IMR-90 (cell line): Measurements from ENCODE around the gene MYOZ3. TPM values are rescaled to one million over a fixed set of nuclear protein-coding genes. Genes with fewer than 3 reads are reported as not detected.

Experiments
- ATAC-seq: fragments of 200-7000 bp; cut with Tn5 transposase; 2 replicates; pipeline ENCODE4 v1.9.1; 2020; ENCODE audit warnings: low read depth, mild to moderate bottlenecking, moderate library complexity
- BruUV-seq: library from RNA; stranded (reverse); fragments of 400-500 nt; replicated peaks from 2 replicates; lab custom pipeline; 2021; lab: Mats Ljungman, UMichigan
- CTCF ChIA-PET: fragments of 300-600 bp; formaldehyde crosslinking; extraction: SDS; loops from one replicate; lab custom pipeline; 2021; ENCODE audit warnings: antibody characterized with exemption; lab: Yijun Ruan, JAX
- POLR2A ChIA-PET: fragments of 300-600 bp; sonication (Branson Sonifier 250); formaldehyde crosslinking; loops from one replicate; lab custom pipeline; 2022; ENCODE audit warnings: antibody characterized with exemption; ENCODE audit not compliant: unreplicated experiment; lab: Charles Lee
- DNase-seq: peaks from one replicate; pipeline ENCODE4 v3.0.0; 2013
- H2AFZ ChIP-seq: replicated peaks from 2 replicates; pipeline ENCODE3; 2013; ENCODE audit warnings: low read length, mild to moderate bottlenecking; ENCODE audit not compliant: poor library complexity
- H2AK5ac ChIP-seq: 2 replicates; pipeline ENCODE4 v1.6.1; 2013; ENCODE audit warnings: low read depth, low read length, inconsistent platforms
- H2AK9ac ChIP-seq: replicated peaks from 2 replicates; pipeline ENCODE3; 2013; ENCODE audit warnings: mild to moderate bottlenecking, low read depth, low read length, moderate library complexity; ENCODE audit not compliant: poor library complexity
- H2BK120ac ChIP-seq: 2 replicates; pipeline ENCODE4 v1.6.1; 2013; ENCODE audit warnings: low read depth, low read length, inconsistent platforms
- H2BK15ac ChIP-seq: 3 replicates; pipeline ENCODE4 v1.6.1; 2013; ENCODE audit warnings: low read depth, low read length, inconsistent platforms
- H2BK20ac ChIP-seq: 2 replicates; pipeline ENCODE4 v1.6.1; 2013; ENCODE audit warnings: low read depth, mild to moderate bottlenecking, inconsistent platforms, low read length, moderate library complexity
- H2BK5ac ChIP-seq: 2 replicates; pipeline ENCODE4 v1.6.1; 2013; ENCODE audit warnings: mild to moderate bottlenecking, low read depth, low read length, inconsistent platforms; ENCODE audit not compliant: poor library complexity, severe bottlenecking
- H3K14ac ChIP-seq: replicated peaks from 2 replicates; pipeline ENCODE4 v1.6.1; 2013; ENCODE audit warnings: low read depth, low read length, inconsistent platforms
- H3K18ac ChIP-seq: 2 replicates; pipeline ENCODE4 v1.6.1; 2013; ENCODE audit warnings: low read depth, low read length, control low read depth
- H3K23ac ChIP-seq: 2 replicates; pipeline ENCODE4 v1.6.1; 2013; ENCODE audit warnings: low read depth, low read length, inconsistent platforms
- H3K27ac ChIP-seq: 2 replicates; pipeline ENCODE4 v1.5.1; 2013; ENCODE audit warnings: mild to moderate bottlenecking, control low read depth, low read length; ENCODE audit not compliant: insufficient read depth
- H3K27me3 ChIP-seq: 2 replicates; pipeline ENCODE4 v1.6.1; 2013; ENCODE audit warnings: low read length; ENCODE audit not compliant: control insufficient read depth, insufficient read depth
- H3K36me3 ChIP-seq: 2 replicates; pipeline ENCODE4 v1.6.1; 2013; ENCODE audit warnings: low read length, mixed read lengths; ENCODE audit not compliant: control insufficient read depth, insufficient read depth
- H3K4ac ChIP-seq: 2 replicates; pipeline ENCODE4 v1.6.1; 2013; ENCODE audit warnings: low read depth, low read length, inconsistent platforms
- H3K4me1 ChIP-seq: 2 replicates; pipeline ENCODE4 v1.6.1; 2013; ENCODE audit warnings: low read length, mixed read lengths; ENCODE audit not compliant: control insufficient read depth, insufficient read depth
- H3K4me2 ChIP-seq: 2 replicates; pipeline ENCODE4 v1.6.1; 2013; ENCODE audit warnings: low read depth, mild to moderate bottlenecking, control low read depth, low read length, moderate library complexity
- H3K4me3 ChIP-seq: 2 replicates; pipeline ENCODE4 v1.5.1; 2013; ENCODE audit warnings: low read depth, mild to moderate bottlenecking, control low read depth, low read length, moderate library complexity; ENCODE audit not compliant: insufficient read depth
- H3K56ac ChIP-seq: 2 replicates; pipeline ENCODE4 v1.6.1; 2013; ENCODE audit warnings: low read length, inconsistent platforms; ENCODE audit not compliant: insufficient read depth; ENCODE audit errors: extremely low read depth
- H3K79me1 ChIP-seq, 2 experiments: 2 replicates each; pipeline ENCODE4 v1.6.1; 2013; ENCODE audit warnings: low read length in 2 of 2, inconsistent platforms in 1 of 2, low read depth in 1 of 2
- H3K9ac ChIP-seq: 2 replicates; pipeline ENCODE4 v1.6.1; 2013; ENCODE audit warnings: low read depth, low read length, control low read depth
- H3K9me1 ChIP-seq: 2 replicates; pipeline ENCODE4 v1.6.1; 2013; ENCODE audit warnings: low read length, inconsistent platforms; ENCODE audit not compliant: insufficient read depth
- H3K9me3 ChIP-seq: 2 replicates; pipeline ENCODE4 v1.6.1; 2013; ENCODE audit warnings: low read length; ENCODE audit not compliant: control insufficient read depth, insufficient read depth
- H4K20me1 ChIP-seq: 2 replicates; pipeline ENCODE4 v1.6.1; 2013; ENCODE audit warnings: low read length, inconsistent platforms; ENCODE audit not compliant: insufficient read depth
- H4K5ac ChIP-seq: 2 replicates; pipeline ENCODE4 v1.6.1; 2013; ENCODE audit warnings: mild to moderate bottlenecking, low read depth, low read length, control low read depth
- H4K8ac ChIP-seq, 2 experiments: 2 replicates each; pipeline ENCODE4 v1.6.1; 2013; ENCODE audit warnings: low read depth in 2 of 2, low read length in 2 of 2, control low read depth in 1 of 2, inconsistent platforms in 1 of 2
- H4K91ac ChIP-seq: 2 replicates; pipeline ENCODE4 v1.6.1; 2013; ENCODE audit warnings: low read depth, low read length, inconsistent platforms; ENCODE audit not compliant: insufficient read depth
- BHLHE40 ChIP-seq: fragments of 150-350 bp; IDR thresholded peaks from 2 replicates; pipeline ENCODE4 v1.6.1; 2016; ENCODE audit warnings: mild to moderate bottlenecking, low read depth, low read length
- CEBPB ChIP-seq: IDR thresholded peaks from 2 replicates; pipeline ENCODE4 v1.6.1; 2012; ENCODE audit warnings: low read depth, low read length, improper control_type of control experiment
- CHD1 ChIP-seq: IDR thresholded peaks from 2 replicates; pipeline ENCODE4 v1.6.1; 2012; ENCODE audit warnings: low read depth, low read length, improper control_type of control experiment
- ELK1 ChIP-seq: fragments of 150-350 bp; IDR thresholded peaks from 2 replicates; pipeline ENCODE4 v1.6.1; 2016; ENCODE audit warnings: low read depth, mild to moderate bottlenecking, low read length, moderate library complexity, borderline replicate concordance
- MAFK ChIP-seq: IDR thresholded peaks from 2 replicates; pipeline ENCODE4 v1.6.1; 2012; ENCODE audit warnings: low read depth, low read length, improper control_type of control experiment
- MAZ ChIP-seq: IDR thresholded peaks from 2 replicates; pipeline ENCODE4 v1.6.1; 2012; ENCODE audit warnings: low read depth, mild to moderate bottlenecking, low read length, improper control_type of control experiment, moderate library complexity, borderline replicate concordance
- MXI1 ChIP-seq: IDR thresholded peaks from 2 replicates; pipeline ENCODE4 v1.6.1; 2012; ENCODE audit warnings: low read depth, mild to moderate bottlenecking, low read length, moderate library complexity, borderline replicate concordance
- NFE2L2 ChIP-seq: fragments of 150-350 bp; IDR thresholded peaks from 2 replicates; pipeline ENCODE4 v1.6.1; 2016; ENCODE audit warnings: low read depth, mild to moderate bottlenecking, low read length
- POLR2A ChIP-seq: IDR thresholded peaks from 2 replicates; pipeline ENCODE4 v1.6.1; 2012; ENCODE audit warnings: mild to moderate bottlenecking, low read depth, low read length
- RAD21 ChIP-seq: IDR thresholded peaks from 2 replicates; pipeline ENCODE4 v1.6.1; 2012; ENCODE audit warnings: low read length, improper control_type of control experiment
- RFX5 ChIP-seq: IDR thresholded peaks from 2 replicates; pipeline ENCODE4 v1.8.0; 2012; ENCODE audit warnings: low read depth, mild to moderate bottlenecking, low read length, moderate library complexity
- SMC3 ChIP-seq: fragments of 150-350 bp; IDR thresholded peaks from 2 replicates; pipeline ENCODE4 v1.6.1; 2016; ENCODE audit warnings: low read depth, mild to moderate bottlenecking, antibody characterized with exemption, low read length, moderate library complexity
- WGBS, 2 experiments: methylation state at CpG; one replicate each; pipeline versions ENCODE4 v1.1.5 to v1.1.7; 2013; ENCODE audit warnings: missing lambda C conversion rate in 2 of 2; ENCODE audit not compliant: insufficient read length in 1 of 2; ENCODE audit errors: extremely low coverage in 2 of 2; 5-methylcytosine and 5-hydroxymethylcytosine counted together
- dilution Hi-C: fragments of 300-500 bp; cut with HindIII; formaldehyde crosslinking; loops from one replicate; pipeline ENCODE4 v1.14.3; 2018; ENCODE audit warnings: low sequenced_read_pairs; ENCODE audit not compliant: unreplicated experiment
- in situ Hi-C: fragments of 300-500 bp; cut with MboI; formaldehyde crosslinking; loops from 3 replicates; pipeline ENCODE4 v1.14.3; 2019; ENCODE audit warnings: low sequenced_read_pairs, inconsistent platforms, mixed read lengths
- intact Hi-C: fragments of 100-400 bp; cut with micrococcal nuclease; formaldehyde crosslinking; loops from 2 replicates; pipeline ENCODE4 v1.10.0; 2022
- polyA plus RNA-seq, 3 experiments: library from polyadenylated mRNA; depleted of rRNA; stranded (reverse); fragments of >200 nt; gene quantifications; 2 replicates each; pipeline ENCODE4 v1.2.3, GENCODE V29; 2012; ENCODE audit warnings: low replicate concordance in 1 of 3
- total RNA-seq: library from RNA; depleted of rRNA; stranded (reverse); fragments of >200 nt; gene quantifications from 2 replicates; pipeline ENCODE4 v1.2.3, GENCODE V29; 2012

MYOZ3 gene
- total and polyA plus RNA-seq, 2 of the 4 experiments (the other 2 are of a cell fraction) = under 0.01 to 0.24 TPM

- Histone ChIP-seq H3K4me1 (peaks cover 9% of the 10 kb centered on the region), H4K5ac (no peak overlapping the region), H2BK20ac (no peak overlapping the region), H3K79me1 (no peaks in the 10 kb centered on the region), H3K4ac (no peak overlapping the region), H3K9me3 (no peaks in the 10 kb centered on the region), H3K18ac (no peak overlapping the region), H3K27me3 (peaks cover 9% of the 10 kb centered on the region), H2AK5ac (no peak overlapping the region), H3K9me1 (peaks cover 4% of the 10 kb centered on the region; the same call in 1 of the 2 replicates), H2BK120ac (no peak overlapping the region), H3K4me3 (no peak overlapping the region), H3K4me2 (no peak overlapping the region), H4K20me1 (no peaks in the 10 kb centered on the region; the same call in 1 of the 2 replicates), H2BK5ac (peak overlapping the region; percentile 36), H2AFZ (peak overlapping the region; percentile 81), H3K27ac (no peak overlapping the region), H3K23ac (no peak overlapping the region), H3K9ac (no peak overlapping the region), H4K91ac (no peak overlapping the region), H2BK15ac (no peak overlapping the region), H4K8ac (no peak overlapping the region), H3K56ac (no peak overlapping the region), H3K14ac (no peak overlapping the region), H2AK9ac (no peak overlapping the region), H3K36me3 (no peaks in the 10 kb centered on the region)
- no CpG with 5 or more reads among the region's 12 CpGs for WGBS, 2 experiments
- ChIA-PET CTCF (interaction anchor here (1.3 kb wide), 1 partner anchor 120 kb away, joined by 3 read pairs; no protein-coding TSS in a partner anchor), POLR2A (no interaction called here)
- dilution Hi-C loops = no loop called here
- TF ChIP-seq RFX5 (no peak), SMC3 (no peak), MAFK (no peak), ELK1 (no peak), CHD1 (no peak), MAZ (no peak), RAD21 (no peak), BHLHE40 (peak; percentile 67; the same call in 1 of the 2 replicates), POLR2A (no peak), CEBPB (0 out of 2 replicates have a peak, but pooled peaks have one; percentile 19), MXI1 (no peak), NFE2L2 (no peak)
- no TSS peak for BruUV-seq
- ATAC-seq = peak; percentile 40
- in situ Hi-C loops = no loop called here
- intact Hi-C loops = no loop called here
- peak; percentile 62 for DNase-seq
Measured at GRCh38 chr5:150665044-150665443, 4.0 kb downstream of the MYOZ3 start.
